ENCODE results near the gene GNB1.
"Not testable (repeated sequence)": the region's sequence is repeated elsewhere in the genome, so short reads cannot be mapped to it uniquely, and the experiment has no call there.

Gene GNB1

GRCh38 chr1:1752190-1752589, 138.7 kb downstream of the GNB1 start:
- in situ Hi-C loops (cut with MboI; ENCODE audit: low sequenced_read_pairs), result no loop called here

GRCh38 chr1:1749941-1750340, 140.9 kb downstream of the GNB1 start:
- in situ Hi-C loops (cut with MboI; ENCODE audit: low sequenced_read_pairs), result not testable (repeated sequence)

GRCh38 chr1:1748686-1749321, 142.1 kb downstream of the GNB1 start:
- in situ Hi-C loops (cut with MboI; ENCODE audit: low sequenced_read_pairs), result no loop called here

GRCh38 chr1:1746566-1746909, 144.3 kb downstream of the GNB1 start:
- in situ Hi-C loops (cut with MboI; ENCODE audit: low sequenced_read_pairs), result not testable (repeated sequence)

DNA sequence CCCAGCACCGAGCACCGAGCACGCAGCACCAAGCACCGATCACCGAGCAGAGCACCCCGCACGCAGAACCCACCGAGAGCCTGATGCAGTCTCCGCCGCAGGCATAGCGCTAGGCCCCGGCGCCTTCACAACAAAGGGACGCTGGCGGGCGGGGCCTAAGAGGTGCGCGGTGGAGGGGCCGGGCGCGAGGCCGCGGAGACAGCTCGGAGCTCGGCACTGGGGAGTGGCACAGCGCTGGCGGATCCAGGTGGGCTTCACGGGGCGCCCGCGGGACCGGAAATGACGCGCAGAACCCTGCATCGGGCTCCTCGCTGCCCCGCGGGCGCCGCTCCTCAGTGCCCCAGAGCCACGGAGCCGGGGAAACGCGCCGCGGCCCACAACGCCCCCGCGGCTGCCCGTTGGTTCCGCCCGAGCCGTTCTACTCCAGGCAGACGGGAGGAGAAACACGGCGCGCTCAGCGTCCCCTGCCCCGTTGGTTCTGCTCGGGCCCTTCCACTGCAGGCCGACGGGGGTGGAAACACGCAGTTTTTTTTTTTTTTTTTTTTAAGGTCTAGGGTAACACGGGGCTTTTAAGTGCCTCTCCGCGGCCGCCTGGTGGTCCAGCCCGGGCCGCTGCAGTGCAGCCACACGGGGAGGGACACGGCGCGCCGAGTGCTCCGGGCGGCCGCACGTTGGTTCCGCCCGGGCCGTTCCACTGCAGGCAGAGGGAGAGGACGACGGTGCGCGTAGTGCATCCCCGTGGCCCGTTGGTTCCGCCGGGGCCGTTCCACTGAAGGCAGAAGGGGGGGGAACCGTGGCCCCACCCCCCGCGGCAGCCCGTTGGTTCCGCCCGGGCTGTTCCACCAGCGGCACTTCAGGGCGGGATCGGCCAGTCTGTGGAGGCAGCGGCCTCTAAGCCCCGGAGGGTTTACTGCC, 145.0 kb downstream of the GNB1 start:
- in situ Hi-C loops (cut with MboI; ENCODE audit: low sequenced_read_pairs), result not testable (repeated sequence)

DNA sequence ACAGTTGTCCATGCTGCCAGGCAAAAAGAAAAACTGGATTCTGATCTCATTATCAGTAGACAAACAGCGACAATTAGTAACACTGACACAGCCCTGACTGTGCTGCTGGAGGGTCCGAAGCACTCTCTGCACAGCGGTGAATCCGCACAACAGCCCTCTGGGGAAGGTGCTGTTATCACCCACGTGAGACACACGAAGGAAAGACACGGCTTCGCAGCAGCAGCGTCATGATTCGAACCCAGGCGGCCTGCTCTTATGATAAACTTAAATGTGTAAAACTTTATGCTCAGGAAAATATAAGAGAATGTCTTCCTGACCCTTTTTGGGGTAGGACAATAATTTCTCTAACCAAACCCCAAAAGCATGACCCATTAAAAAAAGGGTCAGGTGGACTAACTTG, 148.4 kb downstream of the GNB1 start:
- in situ Hi-C loops (cut with MboI; ENCODE audit: low sequenced_read_pairs), result not testable (repeated sequence)

GRCh38 chr1:1741013-1741412, 149.9 kb downstream of the GNB1 start:
- in situ Hi-C loops (cut with MboI; ENCODE audit: low sequenced_read_pairs), result not testable (repeated sequence)

DNA sequence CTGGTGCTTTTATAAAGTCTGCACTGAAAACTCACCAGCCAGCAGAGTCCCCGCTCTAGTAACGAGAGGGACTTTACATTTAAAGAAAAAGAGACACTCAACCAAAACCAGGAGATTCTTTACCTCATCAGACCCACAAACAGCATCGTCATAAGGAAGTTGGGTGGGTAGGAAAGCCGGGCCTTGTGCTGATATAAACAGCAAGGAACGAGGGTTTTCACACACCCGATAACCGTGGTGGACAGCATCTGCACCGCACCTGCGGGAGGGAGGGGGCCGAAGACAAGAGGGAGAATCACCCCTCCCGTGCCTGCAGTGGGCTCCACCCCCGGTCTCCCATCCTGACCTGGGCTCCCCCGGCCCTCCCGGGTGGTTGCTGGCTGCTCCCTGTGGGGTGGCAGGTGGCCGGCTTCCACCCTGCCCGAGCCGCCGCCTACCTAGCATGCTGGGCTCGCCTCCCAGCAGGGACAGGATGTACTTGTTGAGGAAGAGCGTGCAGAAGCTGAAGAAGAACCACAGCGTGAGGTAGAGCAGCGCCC, 152.0 kb downstream of the GNB1 start:
- in situ Hi-C loops (cut with MboI; ENCODE audit: low sequenced_read_pairs), result not testable (repeated sequence)

DNA sequence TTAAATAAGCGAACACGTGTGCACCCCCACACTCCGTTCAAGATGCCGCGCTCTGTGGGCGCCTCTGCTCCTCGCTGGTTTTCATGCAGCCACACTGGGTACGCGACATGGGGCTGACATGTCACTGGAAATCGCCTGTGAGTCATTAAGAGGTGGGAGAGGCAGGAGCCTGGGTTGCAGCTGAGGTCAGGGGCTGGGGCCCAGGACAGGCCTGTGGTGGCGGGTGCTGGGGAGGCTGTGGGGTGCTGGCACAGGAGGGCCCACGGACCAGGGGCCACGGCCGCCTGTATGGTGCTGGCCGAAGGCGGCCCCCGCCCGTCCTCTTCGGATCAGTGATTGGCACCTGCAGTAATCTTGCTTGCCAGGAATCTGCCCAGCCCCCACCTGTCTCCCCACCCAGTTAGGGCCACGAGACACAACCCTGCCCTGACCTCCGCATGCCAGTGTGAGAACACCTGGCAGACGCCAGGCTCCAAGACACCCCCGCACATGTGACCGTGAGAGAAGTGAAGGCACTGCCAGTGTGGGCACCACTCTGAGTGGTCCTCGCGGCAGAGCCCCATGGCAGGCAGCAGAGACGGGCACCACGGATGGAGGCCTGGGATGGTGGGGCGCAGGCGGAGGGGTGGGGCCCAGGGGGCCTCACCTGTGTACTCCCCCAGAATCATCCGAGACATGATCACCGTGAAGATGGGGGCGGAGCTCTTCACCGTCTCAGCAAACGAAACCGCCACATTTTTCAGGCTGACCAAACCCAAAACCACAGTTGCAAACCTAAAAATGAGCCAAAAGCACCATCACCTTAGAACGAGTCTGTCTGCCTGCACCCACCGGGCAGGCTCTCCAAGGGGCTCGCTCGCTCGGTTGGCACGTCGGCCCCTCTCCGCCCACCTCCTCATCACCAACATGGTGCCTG, 153.0 kb downstream of the GNB1 start:
- in situ Hi-C loops (cut with MboI; ENCODE audit: low sequenced_read_pairs), result not testable (repeated sequence)

All from HL-60/S4 treated with retinoic acid at 250 ng/mL for 4 days and 3 days (cell line).